Upper lobe of right lung (tissue), 1 donor: Measurements from ENCODE around the gene EEF2K. TPM values are rescaled to one million over a fixed set of nuclear protein-coding genes. Genes with fewer than 3 reads are reported as not detected.

Source experiments
- ATAC-seq: fragments of 200-7000 bp; cut with Tn5 transposase; one replicate; pipeline ENCODE4 v1.9.1; 2020; ENCODE audit warnings: mild to moderate bottlenecking, moderate library complexity
- DNase-seq: peaks from one replicate; pipeline ENCODE4 v3.0.0-alpha.2; 2020
- H3K27ac ChIP-seq: fragments of 200-600 bp; one replicate; pipeline ENCODE4 v1.8.0; 2022
- H3K27me3 ChIP-seq: fragments of 200-600 bp; one replicate; pipeline ENCODE4 v1.8.0; 2022; ENCODE audit warnings: mild to moderate bottlenecking
- H3K36me3 ChIP-seq: fragments of 200-600 bp; one replicate; pipeline ENCODE4 v1.8.0; 2022
- H3K4me1 ChIP-seq: fragments of 200-600 bp; one replicate; pipeline ENCODE4 v1.8.0; 2022
- H3K4me3 ChIP-seq: fragments of 200-600 bp; one replicate; pipeline ENCODE4 v1.8.0; 2022; ENCODE audit warnings: mild to moderate bottlenecking
- H3K9me3 ChIP-seq: fragments of 200-600 bp; one replicate; pipeline ENCODE4 v1.8.0; 2022
- intact Hi-C: fragments of 100-400 bp; cut with DNase I; formaldehyde crosslinking; loops from one replicate; pipeline ENCODE4 v1.11.0; 2022
- total RNA-seq: library from RNA; stranded (reverse); fragmentation: NEBNext Ultra II Directional; extraction: Animal tissue kit (Norgen Biotek cat#: 25700); gene quantifications from one replicate; pipeline ENCODE4 v1.2.1, GENCODE V29; 2021
- TF ChIP-seq, protein P1 (sequence below): fragments of 200-600 bp; IDR thresholded peaks from one replicate; pipeline ENCODE4 v1.8.0; 2022; ENCODE audit warnings: antibody characterized with exemption
- donor health status: DM: no; HTN: yes; CAD: no; lungs with severe emphysema.

Gene EEF2K
- total RNA-seq, 1 donor from 2014 or later = 34.9 TPM

DNA sequence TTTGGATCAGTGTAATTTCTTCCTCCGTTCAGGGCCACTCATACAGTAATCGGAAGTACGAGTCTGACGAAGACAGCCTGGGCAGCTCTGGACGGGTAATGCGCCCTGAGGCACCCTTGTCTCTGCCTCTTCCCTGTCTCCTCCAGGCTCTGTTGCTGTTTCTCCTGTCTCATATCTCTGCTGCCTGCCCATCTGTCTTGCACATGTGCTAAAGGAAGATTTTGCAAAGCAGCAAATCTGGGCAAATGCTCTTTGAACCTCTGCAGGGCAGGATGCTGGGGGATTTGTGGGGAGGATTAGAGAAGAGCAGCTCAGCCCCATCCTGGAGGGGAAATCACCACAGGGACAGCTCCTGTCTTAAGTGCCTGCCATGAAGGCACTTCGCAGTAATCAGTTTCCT is 58.7 kb downstream of the EEF2K start:
- TF ChIP-seq, protein P1, sequence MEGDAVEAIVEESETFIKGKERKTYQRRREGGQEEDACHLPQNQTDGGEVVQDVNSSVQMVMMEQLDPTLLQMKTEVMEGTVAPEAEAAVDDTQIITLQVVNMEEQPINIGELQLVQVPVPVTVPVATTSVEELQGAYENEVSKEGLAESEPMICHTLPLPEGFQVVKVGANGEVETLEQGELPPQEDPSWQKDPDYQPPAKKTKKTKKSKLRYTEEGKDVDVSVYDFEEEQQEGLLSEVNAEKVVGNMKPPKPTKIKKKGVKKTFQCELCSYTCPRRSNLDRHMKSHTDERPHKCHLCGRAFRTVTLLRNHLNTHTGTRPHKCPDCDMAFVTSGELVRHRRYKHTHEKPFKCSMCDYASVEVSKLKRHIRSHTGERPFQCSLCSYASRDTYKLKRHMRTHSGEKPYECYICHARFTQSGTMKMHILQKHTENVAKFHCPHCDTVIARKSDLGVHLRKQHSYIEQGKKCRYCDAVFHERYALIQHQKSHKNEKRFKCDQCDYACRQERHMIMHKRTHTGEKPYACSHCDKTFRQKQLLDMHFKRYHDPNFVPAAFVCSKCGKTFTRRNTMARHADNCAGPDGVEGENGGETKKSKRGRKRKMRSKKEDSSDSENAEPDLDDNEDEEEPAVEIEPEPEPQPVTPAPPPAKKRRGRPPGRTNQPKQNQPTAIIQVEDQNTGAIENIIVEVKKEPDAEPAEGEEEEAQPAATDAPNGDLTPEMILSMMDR = no peak
- Histone ChIP-seq H3K27me3 (no peaks in the 10 kb centered on the region), H3K27ac (no peak overlapping the region), H3K36me3 (peaks cover 99% of the 10 kb centered on the region), H3K9me3 (no peaks in the 10 kb centered on the region), H3K4me3 (no peak overlapping the region), H3K4me1 (no peaks in the 10 kb centered on the region)
- no peak for DNase-seq
- no peak for ATAC-seq
- intact Hi-C loops = no loop called here

DNA sequence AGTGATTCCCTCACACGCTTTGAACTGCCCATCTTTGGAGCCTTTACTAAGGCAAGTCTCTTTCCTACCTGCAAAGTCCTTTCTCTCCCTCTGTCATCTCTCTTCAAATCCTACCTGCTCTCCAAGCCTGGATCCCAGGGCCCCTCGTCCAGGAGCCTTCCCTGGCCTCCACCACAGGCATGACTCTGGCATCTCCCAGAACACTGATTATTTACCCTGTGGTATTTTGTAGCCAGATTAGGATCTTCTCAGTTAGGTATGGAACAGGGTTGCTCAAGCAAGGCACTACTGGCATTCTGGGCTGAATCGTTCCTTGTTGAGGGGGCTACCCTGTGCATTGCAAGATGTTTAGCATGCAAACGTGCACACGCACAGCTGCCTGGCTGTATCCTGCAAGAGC is 59.3 kb downstream of the EEF2K start:
- intact Hi-C loops = no loop called here
- no peaks in the 10 kb centered on the region for H3K4me1 ChIP-seq
- DNase-seq = no peak
- peaks cover 99% of the 10 kb centered on the region for H3K36me3 ChIP-seq
- H3K4me3 ChIP-seq = no peak overlapping the region
- no peak for ATAC-seq
- no peak overlapping the region for H3K27ac ChIP-seq
- H3K27me3 ChIP-seq = no peaks in the 10 kb centered on the region
- H3K9me3 ChIP-seq = no peaks in the 10 kb centered on the region
- TF ChIP-seq, protein P1 = no peak

DNA sequence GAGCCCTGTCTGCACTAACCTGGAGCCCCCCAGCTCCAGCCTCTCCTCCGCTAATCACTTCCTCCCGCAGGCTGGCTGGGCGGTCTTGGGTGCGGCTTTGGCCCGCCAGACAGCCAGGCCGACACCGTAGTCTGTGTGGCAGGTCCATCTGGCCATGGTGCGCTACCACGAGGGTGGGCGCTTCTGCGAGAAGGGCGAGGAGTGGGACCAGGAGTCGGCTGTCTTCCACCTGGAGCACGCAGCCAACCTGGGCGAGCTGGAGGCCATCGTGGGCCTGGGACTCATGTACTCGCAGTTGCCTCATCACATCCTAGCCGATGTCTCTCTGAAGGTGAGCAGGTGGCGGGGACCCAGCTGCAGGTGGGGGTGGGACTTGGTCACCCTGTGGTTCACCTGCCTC is 60.5 kb downstream of the EEF2K start:
- H3K9me3 ChIP-seq = no peaks in the 10 kb centered on the region
- H3K4me3 ChIP-seq = no peak overlapping the region
- H3K27me3 ChIP-seq = no peaks in the 10 kb centered on the region
- TF ChIP-seq, protein P1 = no peak
- H3K4me1 ChIP-seq = no peaks in the 10 kb centered on the region
- no peak for DNase-seq
- no peak for ATAC-seq
- peaks cover 99% of the 10 kb centered on the region for H3K36me3 ChIP-seq
- no peak overlapping the region for H3K27ac ChIP-seq
- intact Hi-C loops = no loop called here

DNA sequence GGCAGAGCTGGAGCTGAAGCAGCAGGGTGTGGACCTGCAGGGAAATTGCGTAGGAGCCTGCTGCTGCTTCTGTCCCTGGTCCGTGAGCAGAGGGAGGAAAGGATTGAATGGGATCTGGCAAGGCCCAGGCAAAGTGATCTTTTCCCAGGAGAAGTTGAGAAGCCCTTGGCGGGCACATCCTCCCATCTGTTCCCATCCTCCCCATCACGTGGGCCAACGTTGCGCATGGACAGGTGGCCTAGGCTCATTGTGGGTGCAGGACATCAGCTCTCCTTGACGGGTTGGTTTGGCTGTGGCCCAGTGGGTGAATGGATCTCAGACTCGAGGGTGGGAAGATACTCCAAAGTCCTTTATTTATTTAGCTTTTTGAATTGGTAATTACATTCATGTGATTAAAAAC is 61.7 kb downstream of the EEF2K start:
- ATAC-seq = no peak
- H3K36me3 ChIP-seq = peaks cover 99% of the 10 kb centered on the region
- H3K4me3 ChIP-seq = no peak overlapping the region
- intact Hi-C loops = no loop called here
- H3K27me3 ChIP-seq = no peaks in the 10 kb centered on the region
- no peak overlapping the region for H3K27ac ChIP-seq
- H3K9me3 ChIP-seq = no peaks in the 10 kb centered on the region
- DNase-seq = no peak
- H3K4me1 ChIP-seq = no peaks in the 10 kb centered on the region
- TF ChIP-seq, protein P1 = no peak

DNA sequence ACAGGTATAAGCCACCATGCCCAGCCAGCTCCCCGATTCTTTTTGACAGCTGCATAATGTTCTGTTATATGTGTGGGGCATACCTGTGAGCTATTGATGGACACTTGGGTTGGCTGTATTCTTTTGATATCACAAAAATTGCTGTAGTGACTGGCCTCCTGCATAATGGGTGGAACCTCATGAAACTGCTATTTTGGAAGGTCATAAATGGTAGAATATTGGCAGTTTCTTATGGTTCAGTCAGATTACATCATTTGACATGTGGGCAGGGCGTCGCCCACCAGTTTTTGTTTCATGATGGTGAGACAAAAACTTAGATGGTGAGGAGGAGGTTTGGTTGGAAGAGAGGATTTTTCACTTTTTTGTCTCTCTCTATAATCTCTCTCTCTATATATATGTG is 64.4 kb downstream of the EEF2K start:
- DNase-seq = no peak
- TF ChIP-seq, protein P1 = no peak
- no peaks in the 10 kb centered on the region for H3K27me3 ChIP-seq
- no peak overlapping the region for H3K27ac ChIP-seq
- H3K4me3 ChIP-seq = no peak overlapping the region
- no peak for ATAC-seq
- no peaks in the 10 kb centered on the region for H3K9me3 ChIP-seq
- H3K36me3 ChIP-seq = peaks cover 92% of the 10 kb centered on the region
- no peaks in the 10 kb centered on the region for H3K4me1 ChIP-seq
- intact Hi-C loops = no loop called here

DNA sequence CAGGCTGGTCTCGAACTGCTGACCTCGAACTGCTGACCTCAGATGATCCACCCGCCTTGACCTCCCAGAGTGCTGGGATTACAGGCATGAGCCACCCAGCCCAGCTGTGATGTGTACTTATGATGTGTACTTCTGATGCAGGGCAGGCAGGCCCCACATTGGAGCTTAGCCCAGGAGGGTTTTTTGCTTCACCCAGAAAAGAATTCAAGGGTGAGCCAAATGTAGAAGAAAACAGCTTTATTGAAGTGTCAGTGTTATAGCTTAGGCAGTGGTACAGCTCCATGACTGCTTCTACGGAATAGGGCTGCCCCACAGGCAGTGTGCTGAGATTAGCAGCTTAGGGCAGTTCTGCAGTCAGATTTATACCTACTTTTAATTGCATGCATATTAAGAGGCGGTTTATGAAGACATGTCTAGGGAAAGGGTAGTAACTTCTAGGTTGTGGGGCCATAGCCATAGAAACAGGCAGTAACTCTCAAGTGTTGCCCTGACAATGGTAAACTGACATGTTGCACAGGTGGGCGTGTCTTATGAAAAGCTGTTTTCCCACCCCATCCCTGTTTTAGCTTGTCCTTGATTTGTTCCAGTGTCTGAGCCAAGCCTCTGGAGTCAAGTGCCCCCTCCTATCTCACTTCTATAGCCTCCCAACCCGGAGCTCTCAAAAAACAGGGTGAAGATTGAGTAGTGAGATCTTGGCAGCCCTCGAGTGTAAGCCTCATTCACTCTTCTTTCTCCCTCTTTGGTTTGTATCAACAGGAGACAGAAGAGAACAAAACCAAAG is 67.0 kb downstream of the EEF2K start:
- TF ChIP-seq, protein P1 = no peak
- Histone ChIP-seq H3K4me3 (no peak overlapping the region), H3K4me1 (no peaks in the 10 kb centered on the region), H3K27me3 (no peaks in the 10 kb centered on the region), H3K27ac (no peak overlapping the region), H3K9me3 (no peaks in the 10 kb centered on the region), H3K36me3 (peaks cover 90% of the 10 kb centered on the region)
- ATAC-seq (peak; percentile 46), DNase-seq (no peak)
- intact Hi-C loops = no loop called here
